NCI-H1417 treated with DMSO at 0.1 percent for 48 hours (cell line): ENCODE measurements around the gene PSMD1.
"Not testable (repeated sequence)": the region's sequence is repeated elsewhere in the genome, so short reads cannot be mapped to it uniquely, and the experiment has no call there.

ENCODE experiments used
- DNase-seq: peaks from one replicate; lab custom pipeline; 2025; lab: John Stamatoyannopoulos, UW

PSMD1 gene

DNA sequence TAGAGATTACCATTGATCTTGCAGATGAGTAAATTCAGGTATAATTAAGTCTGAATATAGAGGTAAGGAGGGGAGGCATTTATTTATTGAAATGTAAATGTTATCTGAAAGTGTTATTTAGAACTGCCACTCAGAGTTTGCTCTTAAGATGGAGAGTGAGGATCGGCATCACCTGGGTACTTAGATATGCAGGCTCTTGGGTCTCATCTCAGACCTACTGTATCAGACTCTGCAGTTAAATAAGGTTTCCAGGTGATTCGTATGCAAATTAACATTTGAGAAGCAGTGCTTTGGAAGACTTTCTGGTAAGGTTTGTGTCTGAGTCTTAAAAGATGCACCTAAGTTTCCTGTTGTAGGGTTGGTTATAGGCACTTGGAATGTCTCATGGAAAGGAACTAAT is 59.0 kb downstream of the PSMD1 start:
- no peak for DNase-seq

DNA sequence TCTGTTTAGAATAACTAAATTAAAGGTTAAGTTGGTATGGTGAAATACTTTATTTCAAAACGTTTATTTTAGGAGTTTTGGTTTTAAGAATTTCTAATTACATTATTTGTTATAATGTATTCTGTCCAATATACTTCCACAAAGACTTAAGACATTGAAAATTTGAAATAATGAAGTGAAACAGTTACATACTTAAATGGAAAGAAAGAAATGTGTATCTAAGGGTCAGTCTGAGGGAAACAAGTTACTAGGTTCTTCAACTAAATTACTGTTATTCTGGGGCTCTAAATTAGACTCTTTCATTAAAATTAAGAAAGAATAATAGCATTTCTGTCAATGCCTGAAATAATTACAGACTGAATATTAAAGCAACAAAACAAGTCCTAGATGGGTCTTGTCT is 60.5 kb downstream of the PSMD1 start:
- no peak for DNase-seq

DNA sequence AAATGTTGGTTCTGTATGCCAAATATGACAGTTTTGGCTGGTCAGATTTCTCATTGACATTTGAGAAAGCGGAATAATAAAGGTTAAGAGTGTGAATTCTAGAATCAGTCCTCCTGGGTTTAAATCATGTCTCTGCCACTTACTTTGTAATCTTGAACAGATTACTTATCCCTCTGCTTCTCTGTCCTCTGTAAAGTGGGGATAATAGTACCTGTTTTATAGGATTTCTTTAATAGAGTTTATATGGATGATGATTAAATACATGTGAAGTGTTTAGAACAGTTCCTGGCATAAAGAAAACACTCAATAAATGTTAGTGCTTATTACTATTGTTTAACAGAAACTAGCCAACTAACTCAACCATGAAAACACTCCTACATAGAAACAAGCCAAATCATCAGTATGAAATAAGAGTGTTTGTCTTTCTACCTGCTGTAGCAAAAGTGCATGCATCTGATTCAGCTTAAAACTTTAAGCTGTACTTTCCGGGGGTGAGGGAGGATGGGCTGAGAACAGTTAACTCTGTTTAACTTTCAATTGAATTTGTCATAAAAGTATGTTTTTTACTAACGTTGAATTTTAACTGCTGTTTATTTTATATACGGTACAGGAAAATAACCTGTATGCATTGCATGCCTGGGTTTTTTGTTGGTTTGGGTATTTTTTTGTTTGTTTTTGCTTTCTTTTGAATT is 61.4 kb downstream of the PSMD1 start:
- no peak for DNase-seq

DNA sequence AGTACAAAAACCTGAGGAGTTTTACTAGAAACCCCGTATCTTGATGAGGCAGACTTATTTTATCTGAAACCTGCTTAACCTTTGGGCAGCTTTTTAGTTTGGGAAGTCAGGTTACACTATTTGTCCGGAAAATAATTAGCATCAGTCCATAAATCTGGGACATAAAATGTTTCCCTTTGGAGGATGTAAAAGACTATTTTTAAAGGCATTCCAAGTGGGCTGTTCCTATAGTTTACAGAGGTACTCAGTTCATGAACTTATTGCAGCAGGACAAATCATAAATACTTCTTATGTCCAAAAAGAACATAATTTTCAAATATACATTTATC is 61.9 kb downstream of the PSMD1 start:
- no peak for DNase-seq

DNA sequence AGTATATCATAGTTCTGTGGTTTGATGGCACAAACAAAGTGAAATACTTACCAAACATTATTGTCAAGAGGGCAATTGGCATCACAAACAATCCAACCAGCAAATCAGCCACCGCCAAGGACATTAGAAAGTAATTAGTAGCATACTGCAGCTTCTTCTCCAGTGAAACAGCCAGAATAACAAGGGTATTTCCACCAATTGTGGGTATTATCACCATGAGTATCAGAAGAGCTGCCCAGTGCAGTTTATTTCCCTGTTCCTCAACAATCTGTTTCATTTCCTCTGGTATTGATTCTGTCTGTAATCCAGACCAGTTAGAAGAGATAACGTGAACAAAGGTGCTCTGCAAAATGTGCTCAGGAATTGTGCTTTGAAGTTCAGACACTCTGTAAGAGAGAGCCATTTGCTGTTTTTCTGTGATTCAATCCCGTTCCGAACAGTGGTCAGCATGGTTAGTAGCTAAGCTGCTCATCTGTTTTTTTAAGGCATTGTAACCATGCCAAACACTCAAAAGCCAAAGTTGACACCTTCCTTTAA is 66.8 kb downstream of the PSMD1 start:
- DNase-seq, result no peak

DNA sequence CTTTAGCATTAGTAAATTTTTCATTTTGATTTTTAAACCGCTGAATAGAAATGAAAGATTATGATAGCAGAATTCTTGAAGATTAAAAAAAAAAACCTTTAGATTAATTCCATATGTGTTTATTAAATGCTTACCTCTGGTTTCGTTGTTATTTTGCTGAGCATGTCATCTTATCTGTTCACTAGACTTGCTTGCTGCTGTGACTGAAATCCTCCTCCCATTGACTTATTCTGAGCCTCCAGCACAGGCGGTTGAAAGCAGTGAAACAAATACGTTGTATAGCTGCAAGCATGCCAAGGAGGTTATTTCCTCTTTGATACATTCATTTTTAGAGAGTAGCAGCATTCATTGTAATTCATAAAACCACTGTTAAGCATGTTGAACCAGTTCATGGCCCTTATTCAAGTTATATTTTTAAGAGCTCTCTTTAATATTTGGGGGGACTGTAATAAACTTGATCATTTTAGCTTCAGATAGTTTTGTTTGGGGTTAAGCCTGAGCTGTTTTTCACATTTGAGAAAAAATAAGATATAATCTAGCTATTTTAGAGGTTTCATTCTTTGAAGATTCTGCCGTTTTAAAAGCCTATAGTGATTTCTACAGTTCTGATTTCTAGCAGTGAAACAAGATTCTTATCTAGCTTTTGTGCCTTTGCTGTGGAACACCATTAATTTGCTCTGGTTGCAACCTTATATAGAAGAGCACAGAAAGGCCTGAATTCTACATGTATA is 68.3 kb downstream of the PSMD1 start, which contains the start of gene HTR2B:
TSS of gene HTR2B (minus strand) at position 205 of the 731 bp plus-strand sequence. CDS start 1,278 bp downstream, outside the sequence.
- no peak for DNase-seq

DNA sequence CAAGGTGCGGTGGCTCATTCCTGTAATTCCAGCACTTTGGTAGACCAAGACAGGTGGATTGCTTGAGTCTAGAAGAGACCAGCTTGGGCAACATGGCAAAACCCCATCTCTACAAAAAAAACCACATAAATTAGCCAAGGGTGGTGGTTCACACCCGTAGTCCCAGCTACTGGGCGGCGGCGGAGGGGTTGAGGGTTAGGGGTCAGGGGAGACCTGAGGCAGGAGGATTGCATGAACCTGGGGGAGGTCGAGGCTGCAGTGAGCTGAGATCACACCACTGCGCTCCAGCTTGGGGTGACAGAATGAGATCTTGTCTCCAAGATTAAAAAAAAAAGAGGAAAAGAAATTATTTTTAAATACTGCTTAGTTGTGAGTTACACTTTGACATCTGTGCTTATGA is 69.5 kb downstream of the PSMD1 start:
- no peak for DNase-seq

DNA sequence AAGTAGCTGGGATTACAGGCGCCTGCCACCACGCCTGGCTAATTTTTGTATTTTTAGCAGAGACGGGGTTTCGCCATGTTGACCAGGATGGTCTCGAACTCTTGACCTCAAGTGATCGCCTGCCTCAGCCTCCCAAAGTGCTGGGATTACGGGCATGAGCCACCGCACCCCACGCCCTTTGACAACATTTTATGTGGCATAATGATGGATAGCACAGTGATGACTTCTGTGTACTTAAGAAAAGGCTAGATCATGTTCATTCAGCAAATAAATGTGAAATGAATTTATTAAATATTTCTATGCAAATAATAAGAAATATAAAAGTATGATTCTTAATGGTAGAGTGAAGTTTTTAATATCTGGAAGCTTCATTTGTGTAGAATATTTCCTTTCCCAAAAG is 70.8 kb downstream of the PSMD1 start:
- no peak for DNase-seq

DNA sequence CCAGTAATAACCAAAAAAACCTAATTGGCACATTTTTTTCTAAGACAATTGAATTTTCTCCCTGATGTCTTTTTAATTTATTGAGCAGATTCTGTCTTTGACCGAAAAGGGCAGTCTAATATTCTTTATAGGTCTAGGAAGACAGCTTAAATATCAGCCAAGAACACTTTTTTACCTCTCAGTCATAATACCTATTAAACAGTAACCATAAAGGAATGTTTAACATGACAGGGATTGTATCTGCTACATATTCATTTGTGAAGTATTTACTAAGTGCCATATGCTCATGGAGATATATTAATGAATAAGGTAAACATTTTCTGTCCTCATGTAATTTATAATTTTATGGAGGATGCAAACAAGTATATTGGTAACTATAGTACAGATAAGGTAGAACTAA is 71.3 kb downstream of the PSMD1 start:
- DNase-seq, result no peak

DNA sequence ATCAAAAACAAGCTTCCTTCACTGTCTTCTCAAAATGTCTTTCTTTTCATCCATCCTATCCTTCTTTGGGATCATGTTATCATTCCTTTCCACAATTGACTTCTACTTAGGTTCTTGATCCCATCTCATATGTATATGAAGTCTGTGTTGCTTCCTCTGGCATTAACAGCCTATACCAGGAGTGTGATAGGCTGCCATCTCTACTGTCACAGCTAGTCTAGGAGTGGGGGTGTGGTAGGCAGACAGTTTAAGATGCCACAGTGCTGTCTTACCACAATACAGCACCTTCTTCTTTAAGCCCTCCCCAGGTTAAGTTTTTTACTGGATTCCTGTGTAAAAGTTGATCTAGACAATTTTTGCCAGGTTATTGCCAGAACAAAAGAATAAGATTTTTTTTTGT is 71.9 kb downstream of the PSMD1 start:
- no peak for DNase-seq

DNA sequence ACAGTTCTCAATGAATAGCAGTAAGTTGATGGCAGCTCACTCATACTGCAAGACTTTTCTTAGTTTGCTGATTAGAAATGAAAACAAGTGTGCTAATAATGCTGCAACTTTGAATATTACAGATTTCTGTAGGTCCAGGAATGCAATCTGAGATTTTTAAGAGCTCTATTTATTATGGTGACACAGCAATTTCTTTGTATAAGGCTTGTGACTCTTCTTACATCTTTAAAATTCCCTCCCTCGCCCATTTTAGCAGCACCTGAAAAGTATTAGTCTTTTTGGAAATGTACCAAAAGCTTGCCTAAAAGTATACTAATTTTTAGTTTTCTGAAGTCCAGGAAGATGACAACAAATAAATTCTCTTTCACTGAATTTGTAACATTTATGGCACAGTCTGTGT is 72.5 kb downstream of the PSMD1 start:
- DNase-seq, result no peak

DNA sequence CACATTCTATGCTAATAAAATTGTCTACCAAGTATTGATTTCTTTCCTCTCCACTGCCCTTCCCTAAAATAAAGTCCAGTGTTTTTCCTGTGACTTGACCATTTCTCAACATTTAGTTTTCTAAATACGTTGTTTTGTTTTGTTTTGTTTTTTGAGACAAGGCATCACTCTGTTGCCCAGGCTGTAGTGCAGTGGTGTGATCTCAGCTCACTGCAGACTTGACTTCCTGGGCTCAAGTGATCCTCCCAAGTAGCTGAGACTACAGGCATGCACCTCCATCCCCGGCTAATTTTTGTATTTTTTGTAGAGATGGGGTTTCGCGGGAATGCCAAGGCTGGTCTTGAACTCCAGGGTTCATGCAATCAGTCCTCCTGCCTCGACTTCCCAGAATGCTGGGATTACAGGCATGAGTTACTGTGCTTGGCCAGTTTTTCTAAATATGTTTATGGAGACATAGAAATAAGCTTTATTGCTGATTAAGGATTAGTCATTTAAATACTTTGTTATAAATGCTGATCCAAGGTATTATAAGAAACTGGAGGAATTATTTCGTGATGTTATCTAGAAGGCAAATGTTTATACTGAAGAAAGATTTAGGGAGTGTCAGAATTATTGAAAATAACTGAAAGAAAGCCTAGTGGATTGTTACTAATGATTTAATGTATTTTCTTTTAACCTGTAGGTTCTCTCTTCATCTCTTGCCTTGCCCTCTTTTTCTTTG is 73.8 kb downstream of the PSMD1 start:
- no peak for DNase-seq

DNA sequence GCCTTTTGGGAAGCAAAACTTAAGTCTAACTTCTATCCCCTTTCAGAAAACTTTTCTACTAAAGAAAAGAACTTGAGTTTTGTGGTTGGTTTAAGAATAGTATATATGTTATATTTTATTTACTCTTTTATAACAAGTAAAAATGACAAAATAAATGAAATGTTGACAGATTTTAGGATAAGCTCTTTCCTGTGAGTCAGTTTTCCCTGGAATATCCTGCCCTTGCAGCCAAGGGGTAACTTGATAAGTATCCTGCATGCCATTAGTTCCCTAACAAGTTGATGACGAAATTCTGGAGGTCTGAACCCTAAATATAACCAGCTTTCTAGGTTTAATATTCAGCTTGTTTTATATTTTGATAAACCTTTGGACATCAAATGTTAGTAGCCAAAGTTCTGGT is 75.5 kb downstream of the PSMD1 start:
- DNase-seq, result no peak

DNA sequence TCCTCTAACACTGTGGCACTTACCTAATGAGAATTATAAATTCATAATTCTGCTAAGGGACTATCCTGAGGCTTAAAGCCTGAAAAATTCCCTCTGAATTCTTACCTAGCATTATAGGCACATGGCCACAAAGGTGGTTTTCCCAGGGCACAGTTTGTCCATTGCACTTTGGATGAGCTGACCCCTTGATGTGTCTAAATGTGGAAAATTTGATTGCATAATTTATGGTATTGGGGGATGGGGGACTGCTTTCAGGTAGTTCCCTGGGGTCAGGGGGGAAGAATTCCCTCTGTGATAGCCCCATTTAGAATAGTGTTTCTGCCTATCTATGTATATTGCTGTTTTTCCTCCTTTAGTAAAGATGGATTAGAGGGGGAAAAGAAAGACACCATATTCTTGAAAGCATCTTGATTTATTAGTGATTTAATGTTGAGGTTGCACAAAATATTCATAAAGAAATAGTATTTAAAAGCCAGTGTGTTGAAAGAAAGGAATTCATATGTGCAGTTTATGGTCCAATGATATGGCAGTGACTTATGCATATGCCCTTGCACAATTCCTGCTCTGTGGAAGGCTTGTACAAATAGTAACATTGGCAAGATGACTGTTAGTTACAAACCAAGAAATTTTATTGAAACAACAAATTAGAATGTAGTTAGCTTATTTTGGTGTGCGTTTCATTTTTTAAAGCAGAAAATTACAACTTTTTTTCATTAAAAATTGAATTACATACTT is 76.9 kb downstream of the PSMD1 start:
- no peak for DNase-seq

DNA sequence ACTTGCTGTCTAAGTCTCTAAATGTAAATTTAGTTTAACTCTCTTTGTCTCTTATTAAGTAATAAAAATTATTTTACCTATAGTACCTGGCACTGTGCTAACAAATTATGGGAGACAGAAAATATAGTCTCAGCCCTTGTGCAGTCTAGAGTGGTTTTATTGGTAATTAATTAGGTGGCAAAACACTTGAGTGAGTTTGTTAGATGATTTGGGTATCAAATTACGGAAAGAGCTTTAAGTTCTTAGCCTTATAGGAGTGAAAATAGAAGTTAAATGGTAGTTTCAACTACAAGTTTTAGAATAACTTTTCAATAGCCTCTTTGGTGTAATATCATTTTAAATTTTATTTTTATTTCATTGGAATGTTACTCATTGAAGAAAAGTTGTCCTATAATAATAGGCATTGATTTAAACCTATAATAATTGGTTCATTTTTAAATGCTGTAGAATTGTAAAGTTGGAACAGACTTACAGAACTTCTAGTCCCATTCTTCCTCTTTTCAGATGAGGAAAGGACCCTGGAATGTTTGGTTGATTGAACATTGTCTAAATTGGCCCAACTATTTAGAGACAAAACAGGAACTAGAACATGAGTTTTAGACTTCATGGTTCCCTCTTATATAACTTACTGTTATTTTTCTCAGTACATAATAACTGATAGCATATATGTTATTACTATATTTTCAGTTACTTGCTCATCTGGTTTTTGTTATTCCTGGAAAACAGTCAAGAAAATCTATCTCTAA is 78.4 kb downstream of the PSMD1 start:
- DNase-seq, result no peak

DNA sequence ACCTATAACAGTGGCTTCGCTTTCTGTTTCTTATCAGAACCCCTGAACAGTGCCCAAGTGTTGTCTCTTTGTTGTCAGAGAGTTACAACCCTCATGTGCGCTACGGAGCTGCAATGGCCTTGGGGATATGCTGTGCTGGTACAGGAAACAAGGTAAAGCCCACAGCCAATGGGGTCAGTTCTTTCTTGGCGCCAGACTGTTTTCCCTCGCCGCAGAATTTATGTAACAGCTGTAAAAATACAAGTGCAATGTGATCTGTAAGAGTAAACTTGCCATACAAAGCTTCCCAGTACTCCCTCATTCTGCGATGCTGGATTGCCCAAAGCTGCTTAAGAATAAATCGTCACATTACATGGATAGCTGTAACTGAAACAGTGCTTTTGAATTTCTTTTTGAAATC is 82.0 kb downstream of the PSMD1 start:
- DNase-seq, result no peak

DNA sequence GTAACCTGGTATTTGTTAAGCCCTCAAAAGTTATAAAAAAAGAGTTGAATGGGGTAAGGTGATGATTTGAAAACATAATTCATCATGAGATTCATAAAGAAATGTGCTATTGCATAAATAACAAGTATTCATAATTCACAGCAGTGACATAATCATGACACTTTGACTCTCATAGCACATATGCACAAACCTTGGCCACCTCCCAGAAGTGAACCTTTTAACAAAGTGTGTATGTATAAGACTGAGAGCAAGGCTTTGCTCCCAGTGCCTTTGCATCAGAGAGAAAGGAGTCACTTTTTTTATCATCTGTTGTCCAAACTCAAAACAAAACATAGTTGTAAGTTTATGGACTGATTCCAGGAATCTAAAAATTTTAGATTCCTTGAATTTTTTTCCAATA is 83.1 kb downstream of the PSMD1 start:
- DNase-seq, result no peak

DNA sequence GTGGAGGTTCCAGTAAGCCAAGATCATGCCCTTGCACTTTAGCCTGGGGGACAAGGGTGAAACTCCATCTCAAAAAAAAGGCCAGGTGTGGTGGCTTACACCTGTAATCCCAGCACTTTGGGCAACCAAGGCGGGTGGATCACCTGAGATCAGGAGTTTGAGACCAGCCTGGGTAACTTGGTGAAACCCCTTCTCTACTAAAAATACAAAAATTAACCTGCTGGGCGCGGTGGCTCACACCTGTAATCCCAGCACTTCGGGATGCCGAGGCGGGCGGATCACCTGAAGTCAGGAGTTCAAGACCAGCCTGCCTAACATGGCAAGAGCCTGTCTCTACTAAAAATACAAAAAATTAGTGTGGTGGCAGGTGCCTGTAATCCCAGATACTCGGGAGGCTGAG is 84.1 kb downstream of the PSMD1 start:
- not testable (repeated sequence) for DNase-seq

DNA sequence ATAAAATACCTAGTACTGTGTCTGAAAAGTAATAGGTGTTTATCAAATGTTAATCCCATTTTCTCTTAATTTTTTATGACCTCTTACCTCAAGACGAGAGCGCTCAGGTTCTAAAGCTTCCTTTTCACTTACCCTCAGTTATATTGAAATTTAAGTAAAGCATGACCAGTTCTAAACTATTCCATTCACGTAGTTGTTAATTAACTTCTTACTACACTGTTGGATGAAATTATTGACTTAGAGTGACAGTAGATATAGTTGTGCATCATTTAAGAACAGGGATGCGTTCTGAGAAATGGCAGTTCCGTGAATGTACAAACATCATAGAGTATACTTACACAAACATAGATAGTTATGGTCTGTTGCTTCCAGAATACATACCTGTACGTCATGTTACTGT is 88.2 kb downstream of the PSMD1 start:
- no peak for DNase-seq

DNA sequence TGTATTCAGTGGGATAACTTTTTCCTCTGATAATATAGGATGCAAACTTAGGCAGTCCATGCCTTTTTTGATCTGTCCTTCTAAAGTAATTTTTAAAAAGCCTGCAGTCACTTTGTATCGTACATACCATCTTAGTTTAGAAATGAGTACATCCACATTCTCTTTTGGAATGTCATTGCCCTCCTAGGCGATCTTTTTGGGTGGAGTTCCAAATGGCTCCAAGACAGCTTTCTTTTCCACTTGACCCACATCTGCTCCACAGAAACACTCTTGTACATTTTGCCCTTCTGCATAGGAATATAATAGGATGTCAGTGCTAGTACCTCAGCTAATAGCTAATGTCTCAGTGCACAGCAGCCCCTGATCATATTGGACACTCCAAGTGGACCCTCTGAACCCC is 90.0 kb downstream of the PSMD1 start:
- DNase-seq, result no peak

DNA sequence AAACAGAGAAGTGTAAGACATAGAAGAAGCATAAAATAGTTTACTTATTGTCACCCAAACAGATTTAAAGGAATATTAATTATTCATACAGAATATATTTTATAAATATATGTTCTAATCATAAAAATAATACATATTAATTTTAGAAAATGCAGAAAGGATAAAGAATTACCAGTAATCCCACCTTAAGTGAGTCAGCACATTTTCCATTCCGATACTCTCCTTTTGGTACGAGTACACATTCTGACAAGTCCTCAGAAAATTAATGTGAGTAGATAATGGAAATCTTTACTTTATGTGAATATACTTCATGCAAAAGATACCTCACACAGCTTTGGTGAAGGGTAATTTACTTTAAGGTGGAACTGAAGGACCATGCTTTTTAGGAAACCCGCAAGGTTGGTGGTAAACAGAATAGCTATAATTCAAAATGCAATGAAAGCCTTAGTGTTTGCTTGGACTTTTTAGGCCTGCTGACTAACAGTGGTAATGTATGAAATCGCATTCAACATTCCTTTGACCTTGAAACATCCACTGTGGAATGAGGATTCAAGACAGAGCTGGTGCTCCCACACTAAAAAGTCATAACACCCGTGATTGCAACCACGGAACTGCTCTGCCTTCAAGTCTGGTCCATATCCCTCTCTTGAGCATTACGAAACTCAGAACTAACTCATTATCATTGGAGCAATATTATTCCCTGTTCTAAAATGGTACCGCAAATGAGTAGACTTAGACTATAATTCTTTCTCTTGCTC is 96.3 kb downstream of the PSMD1 start:
- DNase-seq, result no peak
